Nucleus accumbens (tissue), 56 donors: ENCODE measurements around the gene OASL.

Experiments
- DNase-seq, 56 donors: peaks; one replicate each; lab custom pipeline; 2025; lab: John Stamatoyannopoulos, UW

The OASL gene

DNA sequence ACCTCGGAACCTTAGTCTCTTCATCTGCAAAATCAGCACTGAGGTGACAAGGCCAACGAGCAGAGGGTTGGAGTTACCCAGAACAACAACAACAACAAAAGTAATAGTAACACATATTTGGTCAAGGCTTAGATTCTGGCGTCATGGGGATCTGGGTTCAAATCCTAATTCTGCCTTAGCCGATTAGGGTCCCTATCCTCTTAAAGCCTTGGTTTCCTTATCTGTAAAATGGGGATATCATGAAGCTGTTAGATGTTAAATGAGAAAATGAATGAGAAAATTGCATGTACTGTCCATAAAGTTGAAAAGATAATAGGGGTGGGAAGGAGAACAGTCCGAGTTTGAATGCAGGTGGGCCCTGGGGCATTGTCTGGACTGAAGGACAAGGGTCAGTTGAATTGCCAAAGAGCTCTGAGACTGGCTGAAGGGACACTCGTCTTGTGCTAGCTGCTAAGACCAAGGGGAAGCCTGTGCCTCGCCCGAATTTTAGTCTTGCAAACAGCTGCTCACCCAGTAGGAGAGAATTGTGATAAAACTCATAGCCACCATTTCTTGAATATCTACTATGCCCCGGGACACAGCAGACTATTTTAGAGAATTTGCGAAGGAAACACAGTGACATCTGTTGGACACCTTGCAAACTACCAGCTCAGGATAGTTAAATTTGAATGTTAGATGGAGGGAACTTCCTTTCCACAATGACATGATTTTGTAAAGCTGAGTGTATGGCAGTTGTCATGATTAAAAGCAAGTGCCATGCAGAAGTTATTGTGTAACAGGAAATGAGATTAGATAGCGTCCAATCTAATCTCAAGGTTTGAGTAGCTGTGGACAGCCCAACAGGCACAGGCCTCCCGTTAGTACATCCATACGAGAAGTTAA lies 67.5 kb downstream of the OASL start:
- DNase-seq: peak in 11 of 56 donors; percentile 0 to 44 (median 5)

GRCh38 chr12:120970310-120970709 lies 68.7 kb downstream of the OASL start:
- DNase-seq: no peak
